ENCODE measurements around the gene RPS3.
"Not testable (repeated sequence)": the region's sequence is repeated elsewhere in the genome, so short reads cannot be mapped to it uniquely, and the experiment has no call there.

RPS3 gene

DNA sequence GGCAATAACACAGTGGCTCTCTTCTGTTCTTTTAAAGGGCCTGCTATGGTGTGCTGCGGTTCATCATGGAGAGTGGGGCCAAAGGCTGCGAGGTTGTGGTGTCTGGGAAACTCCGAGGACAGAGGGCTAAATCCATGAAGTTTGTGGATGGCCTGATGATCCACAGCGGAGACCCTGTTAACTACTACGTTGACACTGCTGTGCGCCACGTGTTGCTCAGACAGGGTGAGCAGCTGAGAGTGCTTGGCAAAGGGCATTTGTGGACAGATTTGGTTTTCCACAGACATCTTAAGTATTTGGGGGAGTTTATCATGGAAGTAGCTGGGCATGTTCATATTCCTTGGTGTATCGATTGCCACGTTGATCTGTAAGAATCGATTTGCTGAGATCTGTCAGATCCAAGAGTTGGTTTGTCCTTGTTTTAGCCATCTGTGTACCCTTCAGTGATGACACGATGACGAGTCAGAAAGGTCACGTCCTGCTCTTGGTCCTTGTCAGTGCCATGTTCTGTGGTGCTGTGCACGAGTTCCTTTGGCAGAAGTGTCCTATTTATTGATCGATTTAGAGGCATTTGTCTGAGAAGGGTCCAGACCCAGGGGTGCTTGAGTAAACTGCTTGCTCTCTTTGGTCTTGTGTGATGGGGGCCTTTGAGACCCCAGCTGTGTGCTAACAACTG is 4.8 kb downstream of the RPS3 start:
- Histone ChIP-seq H3K9me3 (no peaks in the 10 kb centered on the region), H3K36me3 (peaks cover 56 to 72% (median 68%) of the 10 kb centered on the region in 3 donors), H3K4me1 (peaks cover 0 to 29% (median 18%) of the 10 kb centered on the region in 4 donors), H3K27me3 (no peaks in the 10 kb centered on the region), H3K4me3 (no peak overlapping the region), H3K27ac (no peak overlapping the region)
- DNase-seq = no peak
- TF ChIP-seq, protein P1, sequence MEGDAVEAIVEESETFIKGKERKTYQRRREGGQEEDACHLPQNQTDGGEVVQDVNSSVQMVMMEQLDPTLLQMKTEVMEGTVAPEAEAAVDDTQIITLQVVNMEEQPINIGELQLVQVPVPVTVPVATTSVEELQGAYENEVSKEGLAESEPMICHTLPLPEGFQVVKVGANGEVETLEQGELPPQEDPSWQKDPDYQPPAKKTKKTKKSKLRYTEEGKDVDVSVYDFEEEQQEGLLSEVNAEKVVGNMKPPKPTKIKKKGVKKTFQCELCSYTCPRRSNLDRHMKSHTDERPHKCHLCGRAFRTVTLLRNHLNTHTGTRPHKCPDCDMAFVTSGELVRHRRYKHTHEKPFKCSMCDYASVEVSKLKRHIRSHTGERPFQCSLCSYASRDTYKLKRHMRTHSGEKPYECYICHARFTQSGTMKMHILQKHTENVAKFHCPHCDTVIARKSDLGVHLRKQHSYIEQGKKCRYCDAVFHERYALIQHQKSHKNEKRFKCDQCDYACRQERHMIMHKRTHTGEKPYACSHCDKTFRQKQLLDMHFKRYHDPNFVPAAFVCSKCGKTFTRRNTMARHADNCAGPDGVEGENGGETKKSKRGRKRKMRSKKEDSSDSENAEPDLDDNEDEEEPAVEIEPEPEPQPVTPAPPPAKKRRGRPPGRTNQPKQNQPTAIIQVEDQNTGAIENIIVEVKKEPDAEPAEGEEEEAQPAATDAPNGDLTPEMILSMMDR (IDR thresholded peaks at IDR 0.05) = no peak
- intact Hi-C loops (cut with DNase I; ENCODE audit: low total_unique reads) = no loop called here

DNA sequence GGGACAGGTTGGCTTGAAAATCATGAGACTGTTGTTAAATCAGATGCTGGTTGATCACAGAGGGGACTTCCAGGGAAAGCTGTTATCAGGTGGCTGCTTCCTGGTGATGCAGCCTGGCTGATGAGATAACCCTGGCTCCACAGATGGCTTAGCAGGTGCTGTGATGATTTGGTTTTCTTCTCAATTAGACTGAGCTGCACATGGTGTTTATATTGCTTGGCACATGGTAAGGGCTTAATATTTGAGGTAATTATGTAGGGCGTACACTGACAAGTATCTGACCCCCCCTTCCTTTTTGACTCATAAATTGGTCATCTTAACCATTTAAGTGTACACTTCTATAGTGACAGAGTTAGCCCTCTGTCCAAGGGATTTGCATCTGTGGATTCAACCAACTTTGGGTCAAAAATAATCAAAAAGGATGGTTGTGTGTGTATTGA is 7.0 kb downstream of the RPS3 start:
- Histone ChIP-seq H3K36me3 (peaks cover 51 to 67% (median 65%) of the 10 kb centered on the region in 3 donors), H3K27me3 (no peaks in the 10 kb centered on the region), H3K27ac (no peak overlapping the region), H3K9me3 (no peaks in the 10 kb centered on the region), H3K4me1 (peaks cover 0 to 17% (median 7%) of the 10 kb centered on the region in 4 donors), H3K4me3 (no peak overlapping the region)
- no peak for DNase-seq
- TF ChIP-seq, protein P1 (IDR thresholded peaks at IDR 0.05) = no peak
- intact Hi-C loops (cut with DNase I; ENCODE audit: low total_unique reads) = no loop called here

DNA sequence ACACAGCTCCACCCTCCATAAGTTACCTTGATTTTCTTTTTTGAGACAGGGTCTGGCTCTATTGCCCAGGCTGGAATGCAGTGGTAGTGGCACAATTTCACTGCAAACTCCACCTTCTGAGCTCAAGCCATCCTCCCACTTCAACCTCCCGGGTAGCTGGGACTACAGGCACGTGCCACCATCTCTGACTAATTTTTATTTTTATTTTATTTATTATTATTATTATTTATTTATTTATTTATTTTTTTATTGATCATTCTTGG is 9.6 kb downstream of the RPS3 start:
- DNase-seq = no peak
- intact Hi-C loops (cut with DNase I; ENCODE audit: low total_unique reads) = no loop called here
- H3K36me3 ChIP-seq = peaks cover 35 to 67% (median 60%) of the 10 kb centered on the region in 3 donors
- no peak overlapping the region for H3K4me3 ChIP-seq
- H3K9me3 ChIP-seq = no peaks in the 10 kb centered on the region
- H3K27me3 ChIP-seq = no peaks in the 10 kb centered on the region
- H3K27ac ChIP-seq = no peak overlapping the region
- no peaks in the 10 kb centered on the region for H3K4me1 ChIP-seq
- TF ChIP-seq, protein P1 (IDR thresholded peaks at IDR 0.05) = no peak

DNA sequence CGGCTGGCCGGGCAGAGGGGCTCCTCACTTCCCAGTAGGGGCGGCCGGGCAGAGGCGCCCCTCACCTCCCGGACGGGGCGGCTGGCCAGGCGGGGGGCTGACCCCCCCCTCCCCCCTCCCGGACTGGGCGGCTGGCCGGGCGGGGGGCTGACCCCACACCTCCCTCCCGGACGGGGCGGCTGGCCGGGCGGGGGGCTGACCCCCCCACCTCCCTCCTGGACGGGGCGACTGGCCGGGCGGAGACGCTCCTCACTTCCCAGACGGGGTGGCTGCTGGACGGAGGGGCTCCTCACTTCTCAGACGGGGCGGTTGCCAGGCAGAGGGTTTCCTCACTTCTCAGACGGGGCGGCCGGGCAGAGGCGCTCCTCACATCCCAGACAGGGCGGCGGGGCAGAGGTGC is 10.7 kb downstream of the RPS3 start:
- H3K9me3 ChIP-seq; intact Hi-C loops (cut with DNase I; ENCODE audit: low total_unique reads); DNase-seq; H3K27ac ChIP-seq; H3K4me3 ChIP-seq; H3K27me3 ChIP-seq; H3K4me1 ChIP-seq: not testable (repeated sequence)
- H3K36me3 ChIP-seq = peaks cover 24 to 67% (median 56%) of the 10 kb centered on the region in 3 donors

DNA sequence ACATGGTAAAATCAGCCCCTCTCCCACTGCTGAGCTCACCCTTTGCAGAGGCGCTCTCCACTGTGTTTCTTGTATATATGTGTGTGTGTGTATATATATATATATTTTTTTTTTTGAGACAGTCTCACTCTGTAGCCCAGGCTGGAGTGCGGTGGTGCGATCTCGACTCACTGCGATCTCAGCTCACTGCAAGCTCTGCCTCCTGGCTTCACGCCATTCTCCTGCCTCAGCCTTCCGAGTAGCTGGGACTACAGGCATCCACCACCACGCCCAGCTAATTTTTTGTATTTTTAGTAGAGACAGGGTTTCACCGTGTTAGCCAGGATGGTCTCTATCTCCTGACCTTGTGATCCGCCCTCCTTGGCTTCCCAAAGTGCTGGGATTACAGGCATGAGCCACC is 13.8 kb downstream of the RPS3 start:
- DNase-seq; H3K4me1 ChIP-seq; H3K9me3 ChIP-seq; H3K4me3 ChIP-seq; H3K27ac ChIP-seq; H3K27me3 ChIP-seq; intact Hi-C loops (cut with DNase I; ENCODE audit: low total_unique reads): not testable (repeated sequence)
- peaks cover 3 to 56% (median 37%) of the 10 kb centered on the region in 3 donors for H3K36me3 ChIP-seq

DNA sequence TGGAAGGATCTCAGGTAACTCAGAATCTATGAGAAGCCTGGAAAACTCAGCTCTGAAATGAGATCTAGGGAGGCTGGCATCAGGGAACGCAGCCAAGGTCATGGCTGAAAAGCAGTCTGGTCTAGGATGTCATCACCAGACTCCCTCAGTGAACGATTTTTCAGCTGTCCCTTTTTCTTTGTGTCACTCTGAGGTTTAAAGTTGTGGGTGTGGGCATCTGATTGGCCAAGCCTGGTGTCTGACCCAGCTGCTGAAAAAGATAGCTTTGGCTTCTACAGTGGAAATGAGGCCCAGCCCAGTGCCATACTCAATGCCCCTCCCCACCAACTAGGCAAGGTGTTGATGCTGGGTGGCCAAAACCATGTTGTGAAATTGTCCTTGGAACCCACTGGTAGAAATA is 14.5 kb downstream of the RPS3 start:
- no peak overlapping the region for H3K27ac ChIP-seq
- no peak for DNase-seq
- intact Hi-C loops (cut with DNase I; ENCODE audit: low total_unique reads) = no loop called here

More for the DNA sequence above, 14.5 kb downstream of the RPS3 start:
- H3K36me3 ChIP-seq = peaks cover 0 to 56% (median 33%) of the 10 kb centered on the region in 3 donors
- TF ChIP-seq, protein P1 (IDR thresholded peaks at IDR 0.05) = no peak
- H3K4me3 ChIP-seq = no peak overlapping the region
- no peaks in the 10 kb centered on the region for H3K27me3 ChIP-seq
- H3K4me1 ChIP-seq = peaks cover 0 to 14% (median 8%) of the 10 kb centered on the region in 4 donors
- no peaks in the 10 kb centered on the region for H3K9me3 ChIP-seq

All from tibial artery (tissue), 4 donors.